CD4-positive, alpha-beta memory T cell (primary cell): ENCODE results near the gene ANAPC7. TPM values are rescaled to one million over a fixed set of nuclear protein-coding genes. Genes with fewer than 3 reads are reported as not detected.

ENCODE experiments used
- CTCF ChIA-PET: fragments of 350-600 bp; sonication (Branson Sonifier 250); formaldehyde crosslinking; loops from one replicate; lab custom pipeline; 2021; ENCODE audit warnings: inconsistent platforms; ENCODE audit not compliant: partially characterized antibody; lab: Charles Lee
- POLR2A ChIA-PET: fragments of 350-600 bp; sonication (Branson Sonifier 250); formaldehyde crosslinking; loops from one replicate; lab custom pipeline; 2021; ENCODE audit not compliant: partially characterized antibody; lab: Charles Lee
- DNase-seq, 5 donors: peaks; one replicate each; pipeline versions ENCODE4 v3.0.0 to v3.0.0-alpha.2; 2020 to 2022; ENCODE audit warnings: mixed read lengths in 1 of 5
- H3K27ac ChIP-seq: one replicate; pipeline ENCODE4 v1.7.0; 2013; ENCODE audit warnings: low read depth, low read length
- H3K27me3 ChIP-seq: 2 replicates; pipeline ENCODE4 v1.7.0; 2013; ENCODE audit warnings: mild to moderate bottlenecking, low read length, moderate library complexity; ENCODE audit not compliant: insufficient read depth
- H3K36me3 ChIP-seq: 2 replicates; pipeline ENCODE4 v1.7.0; 2013; ENCODE audit warnings: mild to moderate bottlenecking, low read length, moderate library complexity; ENCODE audit not compliant: insufficient read depth
- H3K4me1 ChIP-seq: 2 replicates; pipeline ENCODE4 v1.7.0; 2013; ENCODE audit warnings: mild to moderate bottlenecking, low read length, moderate library complexity; ENCODE audit not compliant: insufficient read depth
- H3K4me3 ChIP-seq, 2 donors: one replicate each; pipeline ENCODE4 v1.7.0; 2013; ENCODE audit warnings: low read length in 2 of 2, mild to moderate bottlenecking in 1 of 2
- H3K9me3 ChIP-seq, 2 donors: one replicate each; pipeline ENCODE4 v1.7.0; 2013; ENCODE audit warnings: low read length in 2 of 2, control low read depth in 1 of 2; ENCODE audit not compliant: control insufficient read depth in 1 of 2
- H3K27ac Mint-ChIP-seq, 7 donors: one replicate each; pipeline ENCODE4 v1.8.0; 2020 to 2021; ENCODE audit warnings: mixed read lengths in 7 of 7, mild to moderate bottlenecking in 6 of 7, inconsistent platforms in 3 of 7, moderate library complexity in 3 of 7
- H3K27me3 Mint-ChIP-seq, 2 donors: one replicate each; pipeline ENCODE4 v1.8.0; 2020 to 2021; ENCODE audit warnings: mixed read lengths in 2 of 2
- H3K36me3 Mint-ChIP-seq, 2 donors: one replicate each; pipeline ENCODE4 v1.8.0; 2020 to 2021; ENCODE audit warnings: mixed read lengths in 2 of 2, inconsistent platforms in 1 of 2, mild to moderate bottlenecking in 1 of 2
- H3K4me1 Mint-ChIP-seq, 4 donors: one replicate each; pipeline ENCODE4 v1.8.0; 2020 to 2021; ENCODE audit warnings: mixed read lengths in 4 of 4, mild to moderate bottlenecking in 1 of 4
- H3K4me3 Mint-ChIP-seq, 8 donors: one replicate each; pipeline ENCODE4 v1.8.0; 2020 to 2021; ENCODE audit warnings: mixed read lengths in 8 of 8, mild to moderate bottlenecking in 7 of 8, moderate library complexity in 6 of 8, inconsistent platforms in 3 of 8
- H3K9me3 Mint-ChIP-seq, 8 donors: one replicate each; pipeline ENCODE4 v1.8.0; 2020 to 2021; ENCODE audit warnings: mixed read lengths in 8 of 8, mild to moderate bottlenecking in 5 of 8, inconsistent platforms in 3 of 8, moderate library complexity in 1 of 8
- intact Hi-C: fragments of 100-400 bp; cut with micrococcal nuclease; formaldehyde crosslinking; loops from one replicate; pipeline ENCODE4 v1.15.1; 2023
- polyA plus RNA-seq, 2 donors: library from polyadenylated mRNA; unstranded; fragments of 300-500 nt; fragmentation: Illumina TruSeq; gene quantifications; one replicate each; pipeline ENCODE4 v1.2.3, GENCODE V29; 2021
- total RNA-seq, 2 experiments: library from RNA; stranded (reverse); gene quantifications; one replicate each; pipeline ENCODE4 v1.2.3, GENCODE V29; 2021

Gene ANAPC7, protein sequence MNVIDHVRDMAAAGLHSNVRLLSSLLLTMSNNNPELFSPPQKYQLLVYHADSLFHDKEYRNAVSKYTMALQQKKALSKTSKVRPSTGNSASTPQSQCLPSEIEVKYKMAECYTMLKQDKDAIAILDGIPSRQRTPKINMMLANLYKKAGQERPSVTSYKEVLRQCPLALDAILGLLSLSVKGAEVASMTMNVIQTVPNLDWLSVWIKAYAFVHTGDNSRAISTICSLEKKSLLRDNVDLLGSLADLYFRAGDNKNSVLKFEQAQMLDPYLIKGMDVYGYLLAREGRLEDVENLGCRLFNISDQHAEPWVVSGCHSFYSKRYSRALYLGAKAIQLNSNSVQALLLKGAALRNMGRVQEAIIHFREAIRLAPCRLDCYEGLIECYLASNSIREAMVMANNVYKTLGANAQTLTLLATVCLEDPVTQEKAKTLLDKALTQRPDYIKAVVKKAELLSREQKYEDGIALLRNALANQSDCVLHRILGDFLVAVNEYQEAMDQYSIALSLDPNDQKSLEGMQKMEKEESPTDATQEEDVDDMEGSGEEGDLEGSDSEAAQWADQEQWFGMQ
- total RNA-seq (10 to 100 TPM; 69.9 to 70.1 TPM), polyA plus RNA-seq (10 to 100 TPM; 28.8 to 30.8 TPM)

DNA sequence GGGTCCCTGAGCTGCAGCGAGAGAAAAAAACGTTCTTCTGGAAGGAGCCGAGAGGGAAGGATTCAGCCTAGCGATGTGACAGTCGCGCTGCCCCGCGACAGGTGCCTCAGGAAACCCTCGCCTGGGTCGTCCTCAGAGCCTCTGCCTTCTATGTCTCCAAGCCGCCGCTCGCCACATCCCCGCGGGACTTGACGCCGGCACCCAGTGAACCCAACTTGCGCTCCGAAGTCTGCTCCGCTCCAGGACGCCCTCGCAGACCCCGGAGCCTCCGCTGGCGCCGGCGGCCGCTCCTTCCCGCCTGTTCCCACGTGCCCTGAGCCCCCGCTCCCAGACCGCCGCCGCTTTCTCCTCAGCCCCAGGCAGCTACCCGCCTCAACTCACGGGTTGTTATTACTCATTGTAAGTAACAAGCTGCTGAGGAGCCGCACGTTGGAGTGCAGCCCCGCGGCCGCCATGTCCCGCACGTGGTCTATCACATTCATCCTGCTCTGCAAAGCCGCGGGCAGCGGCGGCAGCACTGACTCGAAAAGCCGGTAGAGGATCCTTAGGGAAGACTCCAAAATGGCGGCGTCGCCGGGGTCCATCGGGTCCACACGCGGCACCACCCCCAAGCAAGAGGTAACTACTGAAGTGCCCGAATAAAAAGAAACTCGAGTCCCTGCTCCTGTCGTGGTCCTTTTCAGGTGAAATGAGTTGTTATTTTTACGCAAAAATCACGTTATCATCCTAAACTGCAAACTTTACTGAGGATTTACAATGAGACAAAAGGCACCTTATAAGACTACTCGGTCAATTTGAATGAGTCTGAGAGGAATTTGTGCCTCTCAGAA, at the start of gene ANAPC7:
TSS of gene ANAPC7 (minus strand) at position 563 of the 830 bp plus-strand sequence. CDS start at position 482, 81 bp downstream.
- peaks cover 32% of the 10 kb centered on the region for H3K4me1 ChIP-seq

DNA sequence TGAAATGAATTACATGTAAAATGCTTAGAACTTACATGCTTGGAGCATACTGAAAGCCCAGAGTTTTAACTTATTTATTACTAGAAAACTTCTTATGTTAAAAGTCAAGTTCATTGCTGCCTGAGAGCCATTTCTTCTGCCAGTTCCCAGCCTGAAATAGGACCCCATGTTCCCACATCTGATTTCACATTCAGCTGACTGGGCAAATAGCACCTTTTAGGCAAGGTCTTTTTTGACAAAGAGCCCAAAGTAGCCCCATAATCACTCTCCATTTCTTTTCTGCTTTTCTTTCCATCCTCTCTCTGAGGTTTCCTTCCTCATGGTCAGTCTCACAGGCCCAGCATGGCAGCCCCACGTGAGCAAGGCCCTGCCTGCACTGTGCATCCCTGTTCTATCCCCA, 47.8 kb upstream of the ANAPC7 start:
- Histone ChIP-seq H3K9me3 (no peaks in the 10 kb centered on the region), H3K4me1 (peaks cover 27% of the 10 kb centered on the region), H3K4me3 (no peak overlapping the region), H3K27me3 (no peaks in the 10 kb centered on the region), H3K36me3 (no peaks in the 10 kb centered on the region), H3K27ac (no peak overlapping the region)
- Mint-ChIP-seq H3K36me3 (peaks cover 17 to 40% of the 10 kb centered on the region in 2 donors), H3K27ac (peak overlapping the region; percentile 61 to 99 (median 92)), H3K9me3 (peaks cover 0 to 6% (median 0%) of the 10 kb centered on the region in 8 donors), H3K27me3 (no peaks in the 10 kb centered on the region), H3K4me3 (peak overlapping the region in 4 of 8 donors; percentile 59 to 100 (median 78)), H3K4me1 (peaks cover 13 to 41% (median 32%) of the 10 kb centered on the region in 4 donors)
- POLR2A ChIA-PET = interaction anchor here (0.9 to 6.2 kb wide), 9 partner anchors 13 to 169 kb away, joined by 3 to 143 read pairs (median 8); partner anchors contain the start of genes ANAPC7, FAM216A, GPN3 and RAD9B
- DNase-seq = no peak
- CTCF ChIA-PET = interaction anchor here (1.0 to 8.9 kb wide), 9 partner anchors 16 to 436 kb away, joined by 3 to 140 read pairs (median 11); partner anchors contain the start of genes ANAPC7, FAM216A, GPN3 and TCTN1
- intact Hi-C loops = loop anchor here (2.0 to 5.0 kb wide), 2 partner anchors 102 to 169 kb away; partner anchors contain the start of gene ATP2A2

More for the DNA sequence above, at the start of gene ANAPC7:
- ChIA-PET CTCF (interaction anchor here (1.0 to 5.0 kb wide), 2 partner anchors 28 to 47 kb away, joined by 3 to 32 read pairs; partner anchors contain the start of gene ARPC3), POLR2A (interaction anchor here (0.6 to 2.2 kb wide), 7 partner anchors 10 to 282 kb away, joined by 3 to 12 read pairs (median 3); partner anchors contain the start of genes ARPC3, FAM216A and GPN3)
- DNase-seq = peak; percentile 88 to 90 (median 89)
- peak within 1 kb of the TSS in 6 of 7 donors; percentile 98 to 99 (median 99) for H3K27ac Mint-ChIP-seq
- Histone ChIP-seq H3K9me3 (no peaks in the 10 kb centered on the region), H3K27ac (peak within 1 kb of the TSS; percentile 82), H3K36me3 (peaks cover 7% of the 10 kb centered on the region), H3K27me3 (no peaks in the 10 kb centered on the region), H3K4me3 (peak within 1 kb of the TSS; percentile 80 to 93)
- H3K4me1 Mint-ChIP-seq = peaks cover 18 to 44% (median 30%) of the 10 kb centered on the region in 4 donors
- H3K9me3 Mint-ChIP-seq = no peaks in the 10 kb centered on the region
- intact Hi-C loops = loop anchor here (1.0 to 5.0 kb wide), 4 partner anchors 28 to 691 kb away; partner anchors contain the start of genes ATP2A2, FAM222A and PPP1CC
- H3K4me3 Mint-ChIP-seq = peak within 1 kb of the TSS; percentile 98 to 100 (median 100)
- H3K36me3 Mint-ChIP-seq = peaks cover 6 to 29% of the 10 kb centered on the region in 2 donors
- no peaks in the 10 kb centered on the region for H3K27me3 Mint-ChIP-seq

DNA sequence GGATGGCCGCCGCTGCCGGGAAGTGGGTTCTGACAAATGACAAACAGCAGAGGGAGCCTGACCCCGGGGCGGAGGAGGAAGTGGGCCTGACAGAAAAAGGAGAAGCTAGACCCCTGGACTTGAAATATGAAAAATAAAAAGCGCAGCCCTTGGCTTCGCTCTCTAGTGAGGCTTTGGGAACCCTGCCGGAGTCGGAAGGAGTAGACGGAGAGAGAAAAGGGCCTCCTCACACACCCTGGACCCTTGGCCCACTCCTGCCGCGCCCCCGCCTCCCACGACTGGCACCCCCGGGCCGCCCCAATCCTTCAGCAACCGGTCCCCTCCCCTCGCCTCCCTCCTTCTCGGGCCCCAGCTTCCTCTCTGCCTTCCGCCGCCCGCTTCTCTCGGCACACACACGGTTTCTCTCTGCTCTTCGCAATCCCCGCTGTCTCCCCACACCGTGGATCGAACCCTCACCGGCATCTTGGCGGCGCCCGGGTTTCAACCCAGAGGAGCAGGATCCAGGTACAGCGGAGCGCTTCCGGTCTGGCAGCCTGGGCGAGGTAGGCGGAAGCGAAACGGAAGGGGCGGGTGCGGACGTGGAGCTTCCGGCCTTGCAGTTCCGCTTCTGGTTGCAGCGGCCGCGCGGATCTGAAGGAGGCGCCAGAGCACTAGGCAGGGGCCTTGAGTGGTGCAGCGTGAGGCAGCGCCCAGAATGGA, 46.4 kb upstream of the ANAPC7 start, which contains the start of gene ARPC3:
TSS of gene ARPC3 (minus strand) at position 539 of the 699 bp plus-strand sequence. CDS start at position 462, 77 bp downstream.
- peak within 1 kb of the TSS; percentile 76 to 90 for H3K4me3 ChIP-seq
- Mint-ChIP-seq H3K36me3 (peaks cover 18 to 40% of the 10 kb centered on the region in 2 donors), H3K4me3 (peak within 1 kb of the TSS; percentile 99 to 100 (median 100)), H3K4me1 (peaks cover 17 to 47% (median 38%) of the 10 kb centered on the region in 4 donors), H3K27ac (peak within 1 kb of the TSS; percentile 99 to 100 (median 99)), H3K27me3 (no peaks in the 10 kb centered on the region), H3K9me3 (peaks cover 0 to 6% (median 0%) of the 10 kb centered on the region in 8 donors)
- peaks cover 34% of the 10 kb centered on the region for H3K4me1 ChIP-seq
- no peaks in the 10 kb centered on the region for H3K27me3 ChIP-seq
- H3K9me3 ChIP-seq = no peaks in the 10 kb centered on the region
- H3K36me3 ChIP-seq = peaks cover 6% of the 10 kb centered on the region
- DNase-seq = peak; percentile 94 to 96 (median 94)
- peak within 1 kb of the TSS; percentile 97 for H3K27ac ChIP-seq
- ChIA-PET POLR2A (interaction anchor here (0.6 to 6.2 kb wide), 42 partner anchors 8 to 1352 kb away, joined by 3 to 143 read pairs (median 4); partner anchors contain the start of genes ANAPC7, ANKRD13A, FAM216A and GPN3), CTCF (interaction anchor here (0.6 to 8.9 kb wide), 38 partner anchors 9 to 440 kb away, joined by 3 to 140 read pairs (median 4); partner anchors contain the start of genes ANAPC7, FAM216A, GPN3 and RAD9B)
- intact Hi-C loops = loop anchor here (1.0 to 5.0 kb wide), 9 partner anchors 18 to 438 kb away; partner anchors contain the start of genes ATP2A2, FAM216A, GPN3 and RAD9B

DNA sequence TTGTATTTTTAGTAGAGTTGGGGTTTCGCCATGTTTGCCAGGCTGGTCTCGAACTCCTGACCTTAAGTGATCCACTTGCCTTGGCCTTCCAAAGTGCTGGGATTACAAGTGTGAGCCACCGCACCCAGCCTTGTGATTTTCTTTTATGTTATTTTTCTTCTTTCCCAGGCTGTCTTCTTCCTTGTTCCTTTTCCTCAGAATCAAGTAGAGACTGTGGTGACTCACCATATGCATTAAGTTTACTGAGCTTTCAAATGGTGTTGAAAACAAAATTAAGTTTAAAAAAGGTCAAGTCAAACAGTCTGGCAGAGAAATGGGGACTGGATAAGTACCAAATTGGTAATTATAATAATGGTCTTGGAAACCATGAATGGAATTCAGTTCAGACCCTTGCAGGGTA, 40.9 kb upstream of the ANAPC7 start:
- Mint-ChIP-seq H3K36me3 (peaks cover 21 to 41% of the 10 kb centered on the region in 2 donors), H3K4me3 (peak overlapping the region in 1 of 8 donors; percentile 3), H3K27me3 (no peaks in the 10 kb centered on the region), H3K4me1 (peaks cover 19 to 40% (median 27%) of the 10 kb centered on the region in 4 donors), H3K9me3 (no peaks in the 10 kb centered on the region), H3K27ac (peak overlapping the region in 2 of 7 donors; percentile 3 to 75)
- H3K36me3 ChIP-seq = peaks cover 30% of the 10 kb centered on the region
- no peak for DNase-seq
- ChIA-PET POLR2A (interaction anchor here (0.6 to 1.2 kb wide), 3 partner anchors 11 to 17 kb away, joined by 3 to 4 read pairs (median 3); no protein-coding TSS in a partner anchor), CTCF (interaction anchor here (2.4 to 2.9 kb wide), 2 partner anchors 13 to 158 kb away, joined by 7 to 11 read pairs; no protein-coding TSS in a partner anchor)
- H3K4me1 ChIP-seq = peaks cover 34% of the 10 kb centered on the region
- H3K9me3 ChIP-seq = no peaks in the 10 kb centered on the region
- no peaks in the 10 kb centered on the region for H3K27me3 ChIP-seq
- no peak overlapping the region for H3K27ac ChIP-seq
- no peak overlapping the region for H3K4me3 ChIP-seq
- intact Hi-C loops = no loop called here

DNA sequence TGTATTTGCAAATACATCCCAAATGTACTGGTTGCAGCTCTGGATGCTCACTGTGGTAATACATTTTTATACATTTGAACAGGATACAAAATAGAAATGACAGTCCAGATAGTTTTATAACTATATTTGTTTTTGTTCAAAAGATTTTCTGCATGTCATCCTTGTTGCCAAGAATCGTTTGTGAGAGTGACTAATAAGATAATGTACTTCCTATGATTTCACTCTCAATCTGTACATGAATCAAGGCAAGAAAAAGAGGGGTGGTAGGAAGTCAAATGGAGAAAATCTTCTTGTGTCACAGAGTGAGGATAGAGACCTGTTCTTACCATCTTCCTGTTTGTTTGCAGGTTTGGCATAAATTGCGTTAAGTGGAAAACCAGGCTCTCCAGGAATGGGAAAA, 32.7 kb upstream of the ANAPC7 start:
- Histone ChIP-seq H3K36me3 (peaks cover 26% of the 10 kb centered on the region), H3K9me3 (no peaks in the 10 kb centered on the region), H3K27ac (no peak overlapping the region), H3K27me3 (no peaks in the 10 kb centered on the region), H3K4me1 (peaks cover 1% of the 10 kb centered on the region), H3K4me3 (no peak overlapping the region)
- Mint-ChIP-seq H3K9me3 (no peaks in the 10 kb centered on the region), H3K36me3 (peaks cover 16 to 45% of the 10 kb centered on the region in 2 donors), H3K4me3 (no peak overlapping the region), H3K27ac (peak overlapping the region in 1 of 7 donors; percentile 10), H3K27me3 (no peaks in the 10 kb centered on the region), H3K4me1 (peaks cover 0 to 5% (median 1%) of the 10 kb centered on the region in 4 donors)
- intact Hi-C loops = no loop called here
- ChIA-PET POLR2A (interaction anchor here (1.0 kb wide), 1 partner anchor 12 kb away, joined by 3 read pairs; no protein-coding TSS in a partner anchor), CTCF (no interaction called here)
- no peak for DNase-seq
